Upper lobe of right lung (tissue), 1 donor: Measurements from ENCODE around the gene FCN2. TPM values are rescaled to one million over a fixed set of nuclear protein-coding genes. Genes with fewer than 3 reads are reported as not detected.

Source experiments
- ATAC-seq: fragments of 200-7000 bp; cut with Tn5 transposase; one replicate; pipeline ENCODE4 v1.9.1; 2020; ENCODE audit warnings: mild to moderate bottlenecking, moderate library complexity
- DNase-seq: peaks from one replicate; pipeline ENCODE4 v3.0.0-alpha.2; 2020
- H3K27ac ChIP-seq: fragments of 200-600 bp; one replicate; pipeline ENCODE4 v1.8.0; 2022
- H3K27me3 ChIP-seq: fragments of 200-600 bp; one replicate; pipeline ENCODE4 v1.8.0; 2022; ENCODE audit warnings: mild to moderate bottlenecking
- H3K36me3 ChIP-seq: fragments of 200-600 bp; one replicate; pipeline ENCODE4 v1.8.0; 2022
- H3K4me1 ChIP-seq: fragments of 200-600 bp; one replicate; pipeline ENCODE4 v1.8.0; 2022
- H3K4me3 ChIP-seq: fragments of 200-600 bp; one replicate; pipeline ENCODE4 v1.8.0; 2022; ENCODE audit warnings: mild to moderate bottlenecking
- H3K9me3 ChIP-seq: fragments of 200-600 bp; one replicate; pipeline ENCODE4 v1.8.0; 2022
- CTCF ChIP-seq: fragments of 200-600 bp; IDR thresholded peaks from one replicate; pipeline ENCODE4 v1.8.0; 2022; ENCODE audit warnings: antibody characterized with exemption
- intact Hi-C: fragments of 100-400 bp; cut with DNase I; formaldehyde crosslinking; loops from one replicate; pipeline ENCODE4 v1.11.0; 2022
- total RNA-seq: library from RNA; stranded (reverse); fragmentation: NEBNext Ultra II Directional; extraction: Animal tissue kit (Norgen Biotek cat#: 25700); gene quantifications from one replicate; pipeline ENCODE4 v1.2.1, GENCODE V29; 2021
- donor health status: DM: no; HTN: yes; CAD: no; lungs with severe emphysema.

FCN2 gene
- total RNA-seq, 1 donor from 2014 or later, result not detected

GRCh38 chr9:134913713-134914500 is 33.3 kb downstream of the FCN2 start:
- no peaks in the 10 kb centered on the region for H3K4me1 ChIP-seq
- no peak overlapping the region for H3K4me3 ChIP-seq
- no peak overlapping the region for H3K27ac ChIP-seq
- ATAC-seq, result no peak
- no peaks in the 10 kb centered on the region for H3K36me3 ChIP-seq
- no peaks in the 10 kb centered on the region for H3K9me3 ChIP-seq
- intact Hi-C loops, result no loop called here
- DNase-seq, result peak; percentile 50
- TF ChIP-seq CTCF, result no peak
- H3K27me3 ChIP-seq, result no peaks in the 10 kb centered on the region

- H3K27me3 ChIP-seq, result no peaks in the 10 kb centered on the region
- no peak overlapping the region for H3K4me3 ChIP-seq
- ATAC-seq, result no peak
- intact Hi-C loops, result no loop called here
- no peak for TF ChIP-seq CTCF
- no peak overlapping the region for H3K27ac ChIP-seq
- peak; percentile 19 for DNase-seq
- H3K4me1 ChIP-seq, result no peaks in the 10 kb centered on the region
- no peaks in the 10 kb centered on the region for H3K9me3 ChIP-seq
- H3K36me3 ChIP-seq, result no peaks in the 10 kb centered on the region
These were observed 33.9 kb downstream of the FCN2 start for GRCh38 chr9:134914501-134914834.

- intact Hi-C loops, result no loop called here
- no peak for ATAC-seq
- Histone ChIP-seq H3K9me3 (no peaks in the 10 kb centered on the region), H3K36me3 (no peaks in the 10 kb centered on the region), H3K4me1 (no peaks in the 10 kb centered on the region), H3K27me3 (no peaks in the 10 kb centered on the region), H3K4me3 (no peak overlapping the region), H3K27ac (no peak overlapping the region)
- no peak for TF ChIP-seq CTCF
- DNase-seq, result peak; percentile 56
These were observed 34.7 kb downstream of the FCN2 start for GRCh38 chr9:134915046-134915985.

GRCh38 chr9:134916161-134916665 is 35.6 kb downstream of the FCN2 start:
- Histone ChIP-seq H3K4me3 (no peak overlapping the region), H3K36me3 (no peaks in the 10 kb centered on the region), H3K9me3 (no peaks in the 10 kb centered on the region), H3K27me3 (no peaks in the 10 kb centered on the region), H3K4me1 (no peaks in the 10 kb centered on the region), H3K27ac (no peak overlapping the region)
- TF ChIP-seq CTCF, result no peak
- intact Hi-C loops, result no loop called here
- DNase-seq (peak; percentile 58), ATAC-seq (no peak)

GRCh38 chr9:134917431-134918373 is 37.1 kb downstream of the FCN2 start, which contains the start of gene FCN1:
TSS of gene FCN1 (minus strand) at chr9:134917912. CDS start at chr9:134917871, 41 bp downstream.
- H3K36me3 ChIP-seq, result no peaks in the 10 kb centered on the region
- peak within 1 kb of the TSS; percentile 16 for H3K4me3 ChIP-seq
- H3K27ac ChIP-seq, result no peak within 1 kb of the TSS
- DNase-seq (peak; percentile 60), ATAC-seq (peak; percentile 71)
- H3K9me3 ChIP-seq, result no peaks in the 10 kb centered on the region
- no peak for TF ChIP-seq CTCF
- H3K27me3 ChIP-seq, result no peaks in the 10 kb centered on the region
- H3K4me1 ChIP-seq, result peaks cover 5% of the 10 kb centered on the region
- intact Hi-C loops, result no loop called here
